Ammon's horn (tissue), 1 donor: ENCODE measurements around the gene BEND7.
A peak's percentile ranks its signal among the peaks of the same experiment; 100 is the strongest.
"Not testable (repeated sequence)": the region's sequence is repeated elsewhere in the genome, so short reads cannot be mapped to it uniquely, and the experiment has no call there.

Experiments used
- DNase-seq: peaks from one replicate; pipeline ENCODE4 v3.0.0-alpha.2; 2016; ENCODE audit warnings: low spot score

Gene BEND7

GRCh38 chr10:13483073-13483472 is 45.7 kb downstream of the BEND7 start:
- DNase-seq = no peak

GRCh38 chr10:13481690-13482089 is 47.1 kb downstream of the BEND7 start:
- DNase-seq = no peak

GRCh38 chr10:13475124-13475523 is 53.7 kb downstream of the BEND7 start:
- DNase-seq = no peak

GRCh38 chr10:13473986-13474385 is 54.8 kb downstream of the BEND7 start:
- DNase-seq = no peak

GRCh38 chr10:13472359-13472758 is 56.5 kb downstream of the BEND7 start:
- no peak for DNase-seq

GRCh38 chr10:13470270-13470669 is 58.5 kb downstream of the BEND7 start:
- DNase-seq = no peak

GRCh38 chr10:13462551-13462950 is 66.3 kb downstream of the BEND7 start:
- DNase-seq = no peak

GRCh38 chr10:13458687-13459012 is 70.2 kb downstream of the BEND7 start:
- no peak for DNase-seq

- DNase-seq = no peak
These were observed 70.7 kb downstream of the BEND7 start for GRCh38 chr10:13457958-13458686.

- no peak for DNase-seq
These were observed 74.9 kb downstream of the BEND7 start for GRCh38 chr10:13453896-13454295.

GRCh38 chr10:13450069-13450468 is 78.7 kb downstream of the BEND7 start:
- no peak for DNase-seq

- no peak for DNase-seq
These were observed 79.5 kb downstream of the BEND7 start for GRCh38 chr10:13449296-13449695.

GRCh38 chr10:13448216-13448615 is 80.6 kb downstream of the BEND7 start:
- no peak for DNase-seq

GRCh38 chr10:13445656-13446400 is 83.0 kb downstream of the BEND7 start:
- no peak for DNase-seq

GRCh38 chr10:13441476-13441875 is 87.3 kb downstream of the BEND7 start:
- DNase-seq = no peak

- DNase-seq = peak; percentile 52
These were observed 88.4 kb downstream of the BEND7 start for GRCh38 chr10:13440185-13441061.

- no peak for DNase-seq
These were observed 89.3 kb downstream of the BEND7 start for GRCh38 chr10:13439313-13440184.

- no peak for DNase-seq
These were observed 91.7 kb downstream of the BEND7 start for GRCh38 chr10:13437026-13437555.

- DNase-seq = not testable (repeated sequence)
These were observed 100.9 kb downstream of the BEND7 start for GRCh38 chr10:13427943-13428342.

GRCh38 chr10:13425397-13425796 is 103.4 kb downstream of the BEND7 start:
- no peak for DNase-seq

GRCh38 chr10:13422800-13423199 is 106.0 kb downstream of the BEND7 start:
- DNase-seq = no peak
